Measurements from ENCODE around the gene DLST.

DNA sequence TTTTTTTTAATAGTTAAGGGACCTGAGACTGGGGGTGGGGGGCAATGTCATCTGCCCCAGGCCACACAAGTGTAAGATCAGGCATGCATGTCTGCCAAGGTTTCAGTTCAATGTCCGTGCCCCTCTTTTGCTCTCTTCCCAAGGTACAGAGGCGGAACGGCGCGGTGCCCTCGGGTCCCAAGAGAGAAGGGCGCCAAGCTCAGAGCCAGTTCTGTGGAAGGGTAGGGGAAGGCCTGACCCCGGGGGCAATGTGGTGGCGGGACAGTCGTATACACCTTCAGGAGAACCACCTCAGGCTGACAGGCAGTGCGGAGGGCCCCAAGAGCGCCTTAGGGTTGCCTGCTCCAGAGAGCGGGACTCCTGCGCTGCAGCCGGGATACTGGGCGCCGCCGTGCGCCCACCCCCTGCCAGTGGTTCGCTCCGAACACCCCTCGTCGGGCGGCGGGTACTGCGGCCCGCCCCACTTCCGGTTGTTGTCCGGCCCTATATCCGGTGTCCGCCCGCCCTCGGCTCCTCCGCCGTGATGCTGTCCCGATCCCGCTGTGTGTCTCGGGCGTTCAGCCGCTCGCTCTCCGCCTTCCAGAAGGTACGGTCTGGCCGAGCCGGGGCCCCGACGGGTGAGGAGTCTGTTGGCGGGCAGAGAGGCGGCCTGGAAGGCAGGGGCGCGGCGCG is at the start of gene DLST:
- TF ChIP-seq, protein P1, sequence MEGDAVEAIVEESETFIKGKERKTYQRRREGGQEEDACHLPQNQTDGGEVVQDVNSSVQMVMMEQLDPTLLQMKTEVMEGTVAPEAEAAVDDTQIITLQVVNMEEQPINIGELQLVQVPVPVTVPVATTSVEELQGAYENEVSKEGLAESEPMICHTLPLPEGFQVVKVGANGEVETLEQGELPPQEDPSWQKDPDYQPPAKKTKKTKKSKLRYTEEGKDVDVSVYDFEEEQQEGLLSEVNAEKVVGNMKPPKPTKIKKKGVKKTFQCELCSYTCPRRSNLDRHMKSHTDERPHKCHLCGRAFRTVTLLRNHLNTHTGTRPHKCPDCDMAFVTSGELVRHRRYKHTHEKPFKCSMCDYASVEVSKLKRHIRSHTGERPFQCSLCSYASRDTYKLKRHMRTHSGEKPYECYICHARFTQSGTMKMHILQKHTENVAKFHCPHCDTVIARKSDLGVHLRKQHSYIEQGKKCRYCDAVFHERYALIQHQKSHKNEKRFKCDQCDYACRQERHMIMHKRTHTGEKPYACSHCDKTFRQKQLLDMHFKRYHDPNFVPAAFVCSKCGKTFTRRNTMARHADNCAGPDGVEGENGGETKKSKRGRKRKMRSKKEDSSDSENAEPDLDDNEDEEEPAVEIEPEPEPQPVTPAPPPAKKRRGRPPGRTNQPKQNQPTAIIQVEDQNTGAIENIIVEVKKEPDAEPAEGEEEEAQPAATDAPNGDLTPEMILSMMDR (conservative IDR thresholded peaks at IDR 0.05 in 1 of 2, IDR thresholded peaks at IDR 0.05 in 1 of 2; ENCODE audit: low read depth in 1 of 2, low read length in 2 of 2), result no peak
- TF ChIP-seq EZH2 (IDR thresholded peaks at IDR 0.05; ENCODE audit: low read length, missing control alignments), result no peak

All from fibroblast of lung (primary cell).